GM15510 (cell line): ENCODE measurements around the gene EML1.

ENCODE experiments used
- POLR2A ChIP-seq: IDR thresholded peaks from 3 replicates; pipeline ENCODE4 v1.6.1; 2011; ENCODE audit warnings: borderline replicate concordance; ENCODE audit not compliant: insufficient read length; ENCODE audit errors: extremely low read depth

Gene EML1

DNA sequence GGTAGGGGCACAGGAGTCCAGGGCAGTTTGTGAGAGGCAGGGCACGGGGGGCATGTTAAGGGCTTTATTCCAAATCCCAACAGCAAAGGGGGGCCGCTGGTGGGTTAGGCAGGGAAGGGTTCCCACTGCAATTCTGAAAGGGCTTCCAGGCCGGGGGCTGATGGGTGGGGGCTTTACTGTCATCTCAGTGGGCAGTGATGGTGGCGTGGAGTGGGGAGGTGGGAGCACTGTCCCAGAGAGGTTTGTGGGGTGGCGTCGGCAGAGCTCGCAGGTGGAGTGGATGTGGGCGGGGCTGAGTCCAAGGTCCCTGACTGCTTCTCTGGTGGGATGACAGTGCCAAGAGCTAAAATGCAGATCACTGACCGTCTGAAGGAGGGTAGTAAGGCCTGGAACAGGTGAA, 150.4 kb downstream of the EML1 start:
- TF ChIP-seq POLR2A, result no peak

DNA sequence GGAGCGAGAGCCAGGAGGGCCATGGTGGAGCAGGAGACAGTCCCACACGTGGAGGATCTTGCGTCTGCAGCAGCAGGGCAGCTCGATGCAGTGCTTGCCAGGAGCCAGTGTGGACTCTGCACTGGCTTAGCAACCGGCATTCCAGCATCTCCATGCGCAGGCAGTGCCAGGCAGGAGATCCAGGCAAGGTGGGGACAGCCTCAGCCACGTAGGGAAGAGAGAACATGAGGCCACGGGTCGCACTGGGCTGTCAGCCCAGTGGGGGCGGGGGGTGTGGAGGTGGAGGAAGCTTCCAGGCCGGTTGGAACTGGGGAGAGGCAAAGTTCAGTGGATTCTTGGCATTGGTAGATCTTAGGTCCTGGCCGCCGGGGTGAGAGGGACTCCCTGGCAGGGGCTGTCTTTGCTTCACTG, 151.0 kb downstream of the EML1 start:
- TF ChIP-seq POLR2A, result no peak

DNA sequence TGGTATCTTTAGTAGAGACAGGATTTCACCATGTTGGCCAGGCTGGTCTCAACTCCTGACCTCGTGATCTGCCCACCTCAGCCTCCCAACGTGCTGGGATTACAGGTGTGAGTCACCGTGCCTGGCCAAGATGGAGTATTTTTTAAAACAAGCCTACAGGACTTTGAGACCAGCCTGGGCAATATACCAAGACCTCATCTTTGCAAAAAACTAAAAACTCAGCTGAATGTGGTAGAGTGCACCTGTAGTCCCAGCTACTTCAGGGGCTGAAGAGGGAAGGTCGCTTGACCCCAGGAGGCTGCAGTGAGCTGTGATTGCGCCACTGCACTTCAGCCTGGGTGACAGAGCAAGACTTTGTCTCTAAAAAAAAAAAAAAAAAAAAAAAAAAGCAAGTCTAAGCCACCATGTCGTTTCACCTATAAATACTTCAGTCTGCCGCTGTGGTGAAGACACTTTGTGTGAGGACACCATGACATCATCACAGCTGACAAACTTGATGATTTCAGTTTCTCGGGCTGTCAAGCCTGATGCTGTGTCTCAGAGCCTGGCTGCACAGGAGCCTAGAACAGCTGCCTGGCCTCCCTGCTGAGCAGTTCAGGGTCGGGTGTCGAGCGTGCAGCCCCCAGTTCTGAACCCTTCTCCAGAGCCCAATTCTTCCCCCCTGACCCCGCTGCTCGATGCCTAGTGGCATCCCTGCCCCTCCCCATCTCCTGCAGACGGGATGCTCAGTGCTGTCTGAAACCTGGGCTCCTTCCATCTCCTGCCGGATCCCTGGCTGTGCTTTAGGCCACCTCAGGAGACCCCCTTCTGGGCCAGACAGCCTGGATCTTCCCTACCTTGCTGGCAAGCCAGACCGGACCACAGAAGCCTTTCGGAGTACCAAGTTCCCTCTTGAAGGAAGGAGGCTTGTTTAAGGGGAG, 152.8 kb downstream of the EML1 start:
- TF ChIP-seq POLR2A, result no peak

DNA sequence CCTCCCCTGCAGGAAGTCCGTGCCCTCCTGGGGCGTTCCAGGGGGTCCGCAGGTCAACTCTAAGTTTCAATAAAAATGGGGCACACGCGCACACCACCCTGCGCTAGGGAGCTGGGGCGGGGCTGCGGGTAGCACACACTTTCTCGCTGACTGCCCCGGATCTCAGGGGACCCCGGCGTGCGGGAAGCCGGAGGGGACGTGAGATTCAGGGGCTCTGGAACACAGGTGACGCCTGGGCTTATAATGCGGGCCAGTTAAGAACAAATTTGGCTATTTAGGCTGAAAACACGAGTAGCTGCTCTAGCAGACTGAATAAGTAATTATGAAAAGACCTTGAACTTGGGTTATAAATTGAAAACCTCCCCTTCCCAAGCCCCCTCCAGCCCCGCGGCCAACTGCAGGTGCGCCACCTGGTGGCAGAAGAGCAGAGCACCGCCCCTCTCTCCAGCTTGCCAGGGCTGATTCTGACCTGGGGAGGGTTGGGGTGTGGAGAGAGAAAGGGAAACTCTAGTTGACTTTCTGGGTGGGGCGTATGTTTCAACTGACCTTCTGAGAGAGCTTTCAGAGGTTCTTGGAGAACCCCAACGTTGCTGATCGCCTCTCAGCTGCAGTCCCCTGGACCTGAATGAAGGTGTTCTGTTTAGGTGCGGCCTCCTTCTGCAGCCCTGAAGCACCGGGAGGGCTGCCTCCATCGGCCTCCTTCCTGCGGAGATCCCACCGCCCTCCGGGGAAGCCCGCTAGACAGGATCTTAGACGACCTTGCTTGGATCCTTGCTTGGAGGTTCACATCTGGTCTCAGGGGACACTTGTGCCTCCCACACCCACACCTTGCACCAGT, 153.7 kb downstream of the EML1 start:
- no peak for TF ChIP-seq POLR2A

DNA sequence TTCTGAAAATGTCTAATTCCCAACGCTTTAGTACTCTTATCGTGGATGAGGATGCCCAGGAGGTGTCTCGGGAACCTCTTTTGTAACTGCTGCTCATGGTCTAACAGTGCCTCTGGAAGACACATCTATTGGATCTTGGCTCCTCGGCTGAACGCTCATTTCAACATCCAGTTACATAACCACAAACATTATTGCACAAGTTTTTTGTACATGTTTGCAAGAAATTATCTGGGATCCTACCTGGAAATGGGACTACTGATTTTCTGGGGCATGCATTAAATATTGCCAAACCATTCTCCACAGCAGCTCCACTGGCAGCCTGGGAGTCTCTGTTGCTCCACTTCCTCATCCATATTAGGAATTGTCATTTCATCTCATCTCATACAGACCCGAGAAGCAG, 154.5 kb downstream of the EML1 start:
- no peak for TF ChIP-seq POLR2A

DNA sequence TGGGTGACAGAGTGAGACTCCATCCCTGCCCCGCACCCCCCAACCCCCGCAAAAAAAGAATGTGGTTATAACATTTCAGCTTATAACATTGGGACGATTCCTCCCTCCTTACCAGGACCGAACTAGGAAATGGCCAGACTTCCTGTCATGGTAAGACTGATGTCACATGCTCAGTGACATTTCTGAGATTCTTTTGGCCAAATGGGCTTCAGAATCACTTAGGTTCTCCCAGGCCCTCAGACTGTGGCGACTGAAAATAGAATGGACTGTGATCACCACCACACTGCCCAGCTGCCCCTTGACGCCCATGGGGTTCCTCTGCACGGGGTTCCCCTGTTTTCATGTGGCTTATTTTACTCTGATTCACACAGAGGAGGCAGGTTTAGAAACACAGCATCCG, 157.0 kb downstream of the EML1 start:
- TF ChIP-seq POLR2A, result no peak

DNA sequence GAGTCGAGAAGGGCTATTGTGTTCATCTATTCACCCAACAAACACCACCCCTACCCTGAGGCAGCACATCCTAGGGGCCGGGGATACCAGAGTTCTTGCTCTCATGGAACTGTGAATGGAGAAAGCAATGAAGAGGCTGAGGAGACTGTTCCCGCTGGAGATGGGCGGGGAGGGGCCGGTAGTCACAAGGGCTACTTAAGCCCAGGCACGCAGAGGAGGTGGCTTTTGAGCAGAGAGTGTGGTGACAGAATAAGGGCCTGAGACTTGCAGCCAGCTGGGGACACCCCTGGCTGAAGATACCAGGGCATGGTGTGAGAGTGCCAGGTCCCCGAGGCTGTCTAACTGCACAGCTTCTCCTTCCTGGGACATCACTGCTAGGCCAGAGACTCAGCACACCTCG, 157.9 kb downstream of the EML1 start:
- TF ChIP-seq POLR2A, result no peak

DNA sequence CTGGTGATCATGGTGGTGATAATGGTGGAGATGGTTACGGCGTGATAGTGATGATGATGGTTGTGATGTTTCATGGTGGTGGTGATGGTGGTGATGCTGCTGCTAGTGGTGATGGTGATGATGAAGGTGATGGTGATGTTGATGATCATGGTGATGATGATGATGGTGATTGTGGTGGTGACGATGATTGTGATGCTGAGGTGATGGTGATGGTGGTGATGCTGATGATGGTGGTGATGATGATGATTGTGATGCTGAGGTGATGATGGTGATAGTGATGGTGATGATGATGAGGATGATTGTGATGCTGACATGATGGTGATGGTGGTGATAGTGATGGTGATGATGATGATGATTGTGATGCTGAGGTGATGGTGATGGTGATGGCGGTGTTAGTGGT, 158.8 kb downstream of the EML1 start:
- TF ChIP-seq POLR2A, result no peak

DNA sequence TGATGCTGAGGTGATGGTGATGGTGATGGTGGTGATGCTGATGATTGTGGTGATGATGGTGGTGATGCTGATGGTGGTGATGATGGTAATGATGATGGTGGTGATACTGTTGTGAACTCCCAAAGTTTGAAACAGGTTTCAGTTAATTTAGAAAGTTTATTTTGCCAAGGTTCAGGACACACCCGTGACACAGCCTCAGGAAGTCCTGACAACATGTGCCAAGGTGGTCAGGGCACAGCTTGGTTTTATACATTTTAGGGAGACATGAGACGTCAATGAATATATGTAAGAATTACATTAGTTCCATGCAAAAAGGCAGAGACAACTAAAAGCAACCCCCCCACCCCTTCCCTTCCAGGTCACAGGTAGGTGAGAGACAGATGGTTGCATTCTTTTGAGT, 159.2 kb downstream of the EML1 start:
- TF ChIP-seq POLR2A, result no peak

DNA sequence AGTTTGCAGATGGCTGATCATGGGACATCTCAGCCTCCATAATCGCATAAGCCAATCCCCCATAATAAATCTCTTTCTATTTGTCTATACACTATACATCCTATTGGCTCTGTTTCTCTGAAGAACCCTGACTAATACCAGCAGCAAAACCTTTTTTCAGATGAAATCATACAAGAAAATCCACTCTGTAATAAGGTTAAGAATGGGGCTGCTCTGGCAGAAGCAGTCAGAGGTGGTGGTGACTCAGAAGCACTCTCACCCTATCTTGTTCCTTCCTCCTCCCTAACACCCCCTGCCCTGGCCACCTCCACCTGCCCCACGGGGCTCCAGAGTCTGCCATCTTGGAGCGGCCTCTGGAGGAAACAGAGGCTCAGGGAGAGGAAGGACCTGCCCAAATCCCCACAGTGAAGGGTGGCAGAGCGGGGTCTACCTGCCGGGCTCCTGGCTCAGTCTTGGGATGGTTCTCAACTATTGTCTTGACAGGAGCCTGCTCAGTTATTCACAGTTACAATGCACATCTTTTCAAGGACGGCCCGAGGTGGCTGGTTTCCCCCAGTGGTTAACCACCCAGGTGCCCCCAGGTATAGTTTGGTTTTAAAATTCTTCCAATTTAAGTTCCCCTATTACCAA, 162.7 kb downstream of the EML1 start:
- TF ChIP-seq POLR2A, result no peak

DNA sequence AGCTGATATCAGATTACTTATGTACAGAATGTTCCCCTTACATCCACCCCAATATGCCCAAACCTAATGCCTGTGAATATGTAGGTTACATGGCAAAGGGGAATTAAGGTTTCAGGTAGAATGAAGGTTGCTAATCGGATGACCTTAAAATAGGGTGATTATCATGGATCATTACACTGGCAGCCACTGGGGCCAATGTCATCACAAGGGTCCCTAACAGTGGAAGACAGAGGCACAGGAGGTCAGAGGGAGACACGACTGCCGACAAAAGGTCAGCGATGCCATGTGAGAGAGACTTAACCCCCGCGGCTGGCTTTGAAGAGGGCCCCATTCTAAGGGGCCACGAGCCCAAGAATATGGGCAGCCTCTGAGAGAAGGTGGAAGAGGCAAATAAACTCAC, 165.2 kb downstream of the EML1 start:
- no peak for TF ChIP-seq POLR2A

DNA sequence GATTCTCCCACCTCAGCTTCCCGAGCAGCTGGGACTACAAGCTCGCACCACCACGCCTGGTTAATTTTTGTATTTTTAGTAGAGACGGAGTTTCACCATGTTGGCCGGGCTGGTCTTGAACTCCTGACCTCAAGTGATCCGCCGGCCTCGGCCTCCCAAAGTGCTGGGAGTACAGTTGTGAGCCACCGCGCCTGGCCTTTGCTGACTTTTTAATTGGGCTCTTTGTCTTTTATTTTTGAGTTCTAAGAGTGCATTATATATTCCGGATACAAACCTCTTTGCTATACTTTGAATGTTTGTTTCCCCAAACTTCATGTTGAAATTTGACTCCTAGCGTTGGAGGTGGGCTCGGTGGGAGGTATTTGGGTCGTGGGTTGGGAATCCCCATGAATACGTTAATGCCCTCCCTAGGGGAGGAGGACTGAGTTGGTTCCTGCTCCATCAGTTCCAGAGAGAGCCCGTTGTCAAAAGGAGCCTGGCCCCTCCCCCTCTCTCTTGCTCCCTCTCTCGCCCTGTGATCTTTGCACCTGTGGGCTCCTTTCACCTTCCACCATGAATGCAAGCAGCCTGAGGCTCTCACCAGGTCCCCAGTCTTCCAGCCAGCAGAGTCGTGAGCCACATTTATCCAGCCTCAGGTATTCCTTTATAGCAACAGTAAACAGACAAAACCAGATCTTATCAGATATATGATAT, 168.8 kb downstream of the EML1 start:
- TF ChIP-seq POLR2A, result no peak

DNA sequence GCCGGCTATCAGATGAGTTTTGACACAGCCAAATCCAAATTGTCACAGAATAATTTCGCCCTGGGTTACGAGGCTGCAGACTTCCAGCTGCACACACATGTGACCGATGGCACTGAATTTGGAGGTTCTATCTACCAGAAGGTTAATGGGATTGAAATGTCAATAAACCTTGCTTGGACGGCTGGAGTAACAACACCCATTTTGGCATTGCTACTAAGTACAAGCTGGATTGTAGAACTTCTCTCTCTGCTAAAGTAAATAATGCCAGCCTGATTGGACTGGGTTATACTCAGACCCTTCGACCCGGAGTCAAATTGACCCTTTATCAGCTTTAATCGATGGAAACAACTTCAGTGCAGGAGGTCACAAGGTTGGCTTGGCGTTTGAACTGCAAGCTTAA, 171.8 kb downstream of the EML1 start:
- no peak for TF ChIP-seq POLR2A

DNA sequence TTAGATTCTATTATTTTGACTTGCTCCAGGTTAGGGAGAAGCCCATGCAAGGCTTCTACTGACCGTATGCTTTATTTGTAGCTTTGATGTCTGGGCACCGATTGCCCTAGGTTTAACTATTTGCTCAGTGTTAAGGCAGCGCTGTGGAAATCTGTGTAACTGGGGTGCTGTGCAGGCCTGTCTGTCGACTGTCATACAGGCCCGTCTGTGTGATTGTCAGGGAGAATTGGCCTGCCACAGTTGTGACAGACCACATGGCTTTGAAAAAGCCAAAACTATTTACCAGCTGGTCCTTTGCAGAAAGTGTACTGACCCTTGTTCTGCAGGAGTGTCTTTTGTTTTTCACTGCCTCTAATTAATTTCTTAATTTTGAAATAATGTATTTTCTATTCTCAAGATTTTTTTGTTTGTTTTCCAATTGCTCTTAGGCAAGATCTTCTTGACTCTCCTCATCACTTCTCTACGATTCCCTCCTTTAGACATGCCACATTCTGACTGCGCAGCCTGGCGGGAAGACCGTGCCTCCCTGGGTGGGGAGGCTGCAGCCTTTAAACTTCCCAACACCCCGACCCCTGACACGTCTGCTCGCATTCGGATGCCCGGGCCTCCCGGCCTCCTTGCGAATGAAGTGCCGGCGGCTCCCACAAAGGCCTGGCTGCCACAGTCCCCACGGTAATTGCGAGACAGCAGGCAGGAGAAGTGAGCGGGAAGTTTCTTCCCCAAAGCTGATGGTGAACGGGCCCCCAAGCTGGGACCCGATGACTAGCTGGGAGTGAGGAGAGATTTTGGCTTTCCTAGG, 173.0 kb downstream of the EML1 start:
- TF ChIP-seq POLR2A, result no peak
